T-helper 2 cell treated with Interferon-gamma antibody and Interleukin-4, amounts not matched to agents 100 ng/mL and 5 ng/mL, for 36 hours (primary cell): ENCODE data around the gene KRTAP12-1. TPM values are rescaled to one million over a fixed set of nuclear protein-coding genes. Genes with fewer than 3 reads are reported as not detected.
"Not testable (repeated sequence)": the region's sequence is repeated elsewhere in the genome, so short reads cannot be mapped to it uniquely, and the experiment has no call there.

ENCODE experiments used
- intact Hi-C: fragments of 100-400 bp; cut with micrococcal nuclease; formaldehyde crosslinking; loops from one replicate; pipeline ENCODE4 v1.15.1; 2023
- total RNA-seq: library from RNA; stranded (reverse); gene quantifications from 2 replicates; pipeline ENCODE4 v1.2.3, GENCODE V29; 2022

The KRTAP12-1 gene
- total RNA-seq, 1 donor from 2014 or later, result not detected

- intact Hi-C loops, result no loop called here
Measured at GRCh38 chr21:44697811-44698734, 16.1 kb upstream of the KRTAP12-1 start.

- intact Hi-C loops, result not testable (repeated sequence)
Measured at GRCh38 chr21:44697172-44697810, 15.3 kb upstream of the KRTAP12-1 start, which contains the start of gene KRTAP10-12. KRTAP10-12 (plus strand) TSS chr21:44697172; CDS start chr21:44697202, 30 bp downstream.

GRCh38 chr21:44696572-44696971 is 14.6 kb upstream of the KRTAP12-1 start:
- intact Hi-C loops, result no loop called here

GRCh38 chr21:44695641-44696040 is 13.7 kb upstream of the KRTAP12-1 start:
- intact Hi-C loops, result no loop called here

- intact Hi-C loops, result no loop called here
Measured at GRCh38 chr21:44695184-44695583, 13.2 kb upstream of the KRTAP12-1 start.

- intact Hi-C loops, result no loop called here
Measured at GRCh38 chr21:44694776-44695175, 12.8 kb upstream of the KRTAP12-1 start.

GRCh38 chr21:44692798-44693512 is 11.0 kb upstream of the KRTAP12-1 start:
- intact Hi-C loops, result no loop called here

GRCh38 chr21:44691686-44692085 is 9.7 kb upstream of the KRTAP12-1 start:
- intact Hi-C loops, result no loop called here

GRCh38 chr21:44689740-44690139 is 7.8 kb upstream of the KRTAP12-1 start:
- intact Hi-C loops, result not testable (repeated sequence)

GRCh38 chr21:44687671-44688070 is 5.7 kb upstream of the KRTAP12-1 start:
- intact Hi-C loops, result no loop called here

GRCh38 chr21:44686843-44687561 is 5.0 kb upstream of the KRTAP12-1 start:
- intact Hi-C loops, result no loop called here

GRCh38 chr21:44686000-44686781 is 4.2 kb upstream of the KRTAP12-1 start:
- intact Hi-C loops, result no loop called here

- intact Hi-C loops, result not testable (repeated sequence)
Measured at GRCh38 chr21:44685050-44685449, 3.1 kb upstream of the KRTAP12-1 start.

GRCh38 chr21:44684483-44684882 is 2.5 kb upstream of the KRTAP12-1 start:
- intact Hi-C loops, result no loop called here

- intact Hi-C loops, result no loop called here
Measured at GRCh38 chr21:44684077-44684476, 2.1 kb upstream of the KRTAP12-1 start.

GRCh38 chr21:44682580-44683151 is 703 bp upstream of the KRTAP12-1 start:
- intact Hi-C loops, result no loop called here

- intact Hi-C loops, result no loop called here
Measured at GRCh38 chr21:44681152-44681551, 811 bp downstream of the KRTAP12-1 start.

GRCh38 chr21:44677881-44678280 is 4.1 kb downstream of the KRTAP12-1 start:
- intact Hi-C loops, result no loop called here

GRCh38 chr21:44671911-44672310 is 10.1 kb downstream of the KRTAP12-1 start:
- intact Hi-C loops, result no loop called here
